Adrenal gland (tissue), 5 donors: ENCODE data around the gene TTLL11.

Source experiments
- CTCF ChIP-seq, 6 experiments: fragments of 450-650 bp in 4 of 6; fragments of 200-600 bp in 2 of 6; sonication (generic) in 1 of 6; IDR thresholded peaks; 1 replicate in 5 of 6; 2 replicates in 1 of 6; pipeline versions ENCODE4 v1.5.1 to v1.8.0; 2016 to 2021; ENCODE audit warnings: antibody characterized with exemption in 6 of 6, mild to moderate bottlenecking in 2 of 6, moderate library complexity in 1 of 6
- POLR2A ChIP-seq, 2 donors: fragments of 450-650 bp; IDR thresholded peaks; one replicate each; pipeline ENCODE4 v1.6.1; 2017; ENCODE audit warnings: antibody characterized with exemption in 2 of 2, mild to moderate bottlenecking in 2 of 2, moderate library complexity in 1 of 2
- donor health status: DM: no; HTN: no; CAD: no.

DNA sequence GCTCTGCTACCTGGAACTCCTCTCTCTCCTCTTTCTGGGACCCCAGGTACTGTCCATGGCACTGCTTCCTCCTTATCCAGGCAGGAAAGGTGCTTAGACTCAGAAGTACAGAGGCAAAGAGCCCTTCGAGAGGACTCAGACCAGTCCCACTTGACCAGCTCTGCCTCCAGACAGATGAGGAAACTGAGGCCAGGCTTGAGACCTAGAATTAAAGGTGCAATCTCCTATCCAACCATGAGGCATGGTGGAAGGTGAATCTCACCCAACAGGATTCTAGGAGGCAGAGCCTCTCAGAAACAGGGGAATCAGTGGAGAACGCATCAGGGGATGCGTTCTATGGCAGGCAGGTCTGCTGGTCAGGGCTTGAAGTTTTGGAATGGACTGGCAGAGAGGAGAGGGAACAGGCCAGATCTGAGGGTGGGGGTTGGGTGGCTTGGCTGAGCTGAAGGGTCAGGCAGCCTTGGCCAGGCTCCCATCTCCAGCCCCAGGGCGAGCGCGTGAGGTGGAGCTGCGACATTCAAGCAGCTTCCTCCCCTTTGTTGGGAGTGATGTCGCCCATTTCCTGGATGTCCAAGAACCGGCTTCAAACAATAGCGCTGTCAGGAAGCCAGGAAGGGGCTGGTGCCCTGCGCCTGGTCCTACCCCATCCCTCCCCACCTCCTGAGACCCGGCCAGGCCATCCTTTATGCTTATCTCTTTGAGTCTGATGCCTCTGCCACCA is 40.3 kb upstream of the TTLL11 start:
- no peak for TF ChIP-seq CTCF (IDR thresholded peaks at IDR 0.05)
- TF ChIP-seq POLR2A (IDR thresholded peaks at IDR 0.05) = no peak
